22Rv1 (cell line): ENCODE data around the gene PLXNB1.

Experiments
- CTCF ChIP-seq: fragments of 450-650 bp; IDR thresholded peaks from 2 replicates; pipeline ENCODE4 v1.5.1; 2017; ENCODE audit warnings: mild to moderate bottlenecking
- ZFX ChIP-seq: fragments of 450-650 bp; IDR thresholded peaks from 2 replicates; pipeline ENCODE4 v1.6.1; 2017; ENCODE audit warnings: antibody characterized with exemption, borderline replicate concordance

GRCh38 chr3:48465531-48466378, 35.9 kb upstream of the PLXNB1 start:
- peak; percentile 77 for TF ChIP-seq CTCF
- no peak for TF ChIP-seq ZFX
